SK-N-SH (cell line): ENCODE results near the gene AGAP1.

ENCODE experiments used
- CTCF ChIP-seq: fragments of 200-600 bp; sonication (generic); IDR thresholded peaks from 2 replicates; pipeline ENCODE4 v1.6.1; 2017; ENCODE audit warnings: antibody characterized with exemption, mild to moderate bottlenecking, moderate library complexity
- EP300 ChIP-seq, 2 experiments: IDR thresholded peaks; 2 replicates each; pipeline versions ENCODE4 v1.4.0 to v1.6.1; 2012; ENCODE audit warnings: borderline replicate concordance in 1 of 2, low read depth in 1 of 2, low read length in 1 of 2
- EZH2phosphoT487 ChIP-seq: fragments of 200-600 bp; sonication (generic); IDR thresholded peaks from 2 replicates; pipeline ENCODE4 v1.6.1; 2017; ENCODE audit warnings: low read depth, mixed run types, mild to moderate bottlenecking, antibody characterized with exemption, moderate library complexity, borderline replicate concordance
- FOXJ3 ChIP-seq: sonication (generic); formaldehyde crosslinking; IDR thresholded peaks from 2 replicates; pipeline ENCODE4 v1.5.1; 2020; ENCODE audit warnings: mild to moderate bottlenecking, missing genetic modification reagents
- RAD21 ChIP-seq: IDR thresholded peaks from 2 replicates; pipeline ENCODE4 v1.6.1; 2012; ENCODE audit warnings: mild to moderate bottlenecking, low read length
- RCOR1 ChIP-seq: fragments of 150-350 bp; IDR thresholded peaks from 2 replicates; pipeline ENCODE4 v1.6.1; 2017; ENCODE audit warnings: antibody characterized with exemption, low read length
- USF2 ChIP-seq: fragments of 150-350 bp; IDR thresholded peaks from 2 replicates; pipeline ENCODE4 v1.6.1; 2017; ENCODE audit warnings: antibody characterized with exemption, low read length, low read depth, borderline replicate concordance
- YY1 ChIP-seq: IDR thresholded peaks from 2 replicates; pipeline ENCODE4 v1.4.0; 2012; ENCODE audit warnings: low read depth, mild to moderate bottlenecking
- TF ChIP-seq, protein P1 (sequence below): IDR thresholded peaks from 2 replicates; pipeline ENCODE4 v1.6.1; 2012; ENCODE audit warnings: mild to moderate bottlenecking, low read depth, low read length, moderate library complexity

DNA sequence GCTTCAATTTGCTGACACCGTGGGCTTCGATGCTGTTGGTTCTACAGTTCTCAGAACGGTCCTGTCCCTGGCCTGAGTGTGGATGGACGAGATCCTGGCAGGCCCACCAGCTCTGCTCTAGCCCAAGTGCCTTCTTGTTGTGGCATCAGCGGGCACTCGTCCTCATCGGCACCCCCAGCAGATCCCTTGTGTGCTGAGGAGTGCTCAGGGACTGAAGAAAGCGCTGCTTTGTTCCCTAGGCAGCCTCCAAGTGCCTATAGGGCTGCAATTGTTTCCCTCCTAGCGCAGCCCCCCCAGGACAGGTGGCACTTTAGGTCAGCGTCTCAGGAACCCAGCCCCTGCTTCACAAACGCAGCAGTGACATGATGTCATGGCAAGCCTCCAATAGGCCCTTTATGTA lies 217.7 kb downstream of the AGAP1 start:
- TF ChIP-seq CTCF, result no peak
- no peak for TF ChIP-seq EZH2phosphoT487
- TF ChIP-seq EP300 (IDR thresholded peaks at IDR 0.05; ENCODE audit: borderline replicate concordance in 1 of 2, low read depth in 1 of 2, low read length in 1 of 2), result no peak
- TF ChIP-seq RAD21, result no peak
- TF ChIP-seq USF2, result no peak
- TF ChIP-seq FOXJ3, result no peak
- TF ChIP-seq YY1, result no peak
- TF ChIP-seq, protein P1, sequence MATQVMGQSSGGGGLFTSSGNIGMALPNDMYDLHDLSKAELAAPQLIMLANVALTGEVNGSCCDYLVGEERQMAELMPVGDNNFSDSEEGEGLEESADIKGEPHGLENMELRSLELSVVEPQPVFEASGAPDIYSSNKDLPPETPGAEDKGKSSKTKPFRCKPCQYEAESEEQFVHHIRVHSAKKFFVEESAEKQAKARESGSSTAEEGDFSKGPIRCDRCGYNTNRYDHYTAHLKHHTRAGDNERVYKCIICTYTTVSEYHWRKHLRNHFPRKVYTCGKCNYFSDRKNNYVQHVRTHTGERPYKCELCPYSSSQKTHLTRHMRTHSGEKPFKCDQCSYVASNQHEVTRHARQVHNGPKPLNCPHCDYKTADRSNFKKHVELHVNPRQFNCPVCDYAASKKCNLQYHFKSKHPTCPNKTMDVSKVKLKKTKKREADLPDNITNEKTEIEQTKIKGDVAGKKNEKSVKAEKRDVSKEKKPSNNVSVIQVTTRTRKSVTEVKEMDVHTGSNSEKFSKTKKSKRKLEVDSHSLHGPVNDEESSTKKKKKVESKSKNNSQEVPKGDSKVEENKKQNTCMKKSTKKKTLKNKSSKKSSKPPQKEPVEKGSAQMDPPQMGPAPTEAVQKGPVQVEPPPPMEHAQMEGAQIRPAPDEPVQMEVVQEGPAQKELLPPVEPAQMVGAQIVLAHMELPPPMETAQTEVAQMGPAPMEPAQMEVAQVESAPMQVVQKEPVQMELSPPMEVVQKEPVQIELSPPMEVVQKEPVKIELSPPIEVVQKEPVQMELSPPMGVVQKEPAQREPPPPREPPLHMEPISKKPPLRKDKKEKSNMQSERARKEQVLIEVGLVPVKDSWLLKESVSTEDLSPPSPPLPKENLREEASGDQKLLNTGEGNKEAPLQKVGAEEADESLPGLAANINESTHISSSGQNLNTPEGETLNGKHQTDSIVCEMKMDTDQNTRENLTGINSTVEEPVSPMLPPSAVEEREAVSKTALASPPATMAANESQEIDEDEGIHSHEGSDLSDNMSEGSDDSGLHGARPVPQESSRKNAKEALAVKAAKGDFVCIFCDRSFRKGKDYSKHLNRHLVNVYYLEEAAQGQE, result no peak
- no peak for TF ChIP-seq RCOR1
